Vagina (tissue), 2 donors: ENCODE data around the gene FRMD4A.

Experiments used
- POLR2A ChIP-seq, 2 donors: fragments of 450-650 bp; IDR thresholded peaks; one replicate each; pipeline ENCODE4 v1.6.1; 2017; ENCODE audit warnings: antibody characterized with exemption in 2 of 2, mild to moderate bottlenecking in 2 of 2, moderate library complexity in 2 of 2
- TF ChIP-seq, protein P1 (sequence below), 3 experiments: fragments of 450-650 bp in 2 of 3; fragments of 200-600 bp in 1 of 3; sonication (generic) in 1 of 3; IDR thresholded peaks; one replicate each; pipeline ENCODE4 v1.5.1; 2017 to 2019; ENCODE audit warnings: antibody characterized with exemption in 3 of 3, mild to moderate bottlenecking in 2 of 3, moderate library complexity in 2 of 3

DNA sequence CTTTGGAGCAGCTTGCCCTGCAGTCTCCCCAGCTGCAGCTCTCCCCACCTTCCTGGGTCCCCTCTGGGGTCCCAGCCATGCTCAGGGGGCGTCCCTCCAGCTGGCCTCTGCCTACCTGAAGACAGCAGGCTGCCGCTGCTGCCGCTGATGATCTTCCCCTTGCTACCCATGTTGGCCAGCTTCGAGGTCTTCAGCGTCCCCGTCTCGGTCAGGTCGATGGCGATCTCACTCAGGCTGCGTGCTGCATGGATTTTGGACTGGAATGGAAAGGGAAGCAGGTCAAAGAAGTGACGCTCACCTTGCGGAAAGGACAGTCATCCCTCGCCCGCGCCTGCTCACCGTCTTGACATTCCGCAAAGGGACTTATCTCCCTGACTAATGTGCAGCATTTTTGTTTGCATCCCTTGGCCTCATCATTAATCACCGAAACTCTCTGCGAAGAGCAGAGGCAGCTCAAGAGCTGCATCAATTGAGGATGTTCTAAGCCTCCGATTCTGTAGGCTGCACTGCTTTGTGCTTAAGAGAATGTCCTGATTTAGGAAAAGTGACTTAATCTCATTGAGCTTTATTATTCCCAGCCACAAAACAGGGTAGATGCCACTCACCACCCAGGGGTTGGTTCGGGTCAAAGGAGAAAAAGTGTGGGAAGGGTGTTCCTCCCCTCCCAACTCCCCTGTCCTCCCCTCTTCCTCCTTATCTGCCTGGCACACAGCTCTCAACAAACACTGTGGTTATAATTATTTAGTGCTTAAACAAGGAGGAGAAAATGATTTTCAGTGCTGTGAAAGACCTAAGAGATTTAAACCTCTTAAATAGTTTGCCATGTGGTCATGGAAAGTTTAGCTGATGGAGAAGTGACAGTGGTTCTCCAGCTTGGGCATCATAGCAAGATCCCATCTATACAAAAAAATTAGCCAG lies 636.7 kb downstream of the FRMD4A start:
- TF ChIP-seq, protein P1, sequence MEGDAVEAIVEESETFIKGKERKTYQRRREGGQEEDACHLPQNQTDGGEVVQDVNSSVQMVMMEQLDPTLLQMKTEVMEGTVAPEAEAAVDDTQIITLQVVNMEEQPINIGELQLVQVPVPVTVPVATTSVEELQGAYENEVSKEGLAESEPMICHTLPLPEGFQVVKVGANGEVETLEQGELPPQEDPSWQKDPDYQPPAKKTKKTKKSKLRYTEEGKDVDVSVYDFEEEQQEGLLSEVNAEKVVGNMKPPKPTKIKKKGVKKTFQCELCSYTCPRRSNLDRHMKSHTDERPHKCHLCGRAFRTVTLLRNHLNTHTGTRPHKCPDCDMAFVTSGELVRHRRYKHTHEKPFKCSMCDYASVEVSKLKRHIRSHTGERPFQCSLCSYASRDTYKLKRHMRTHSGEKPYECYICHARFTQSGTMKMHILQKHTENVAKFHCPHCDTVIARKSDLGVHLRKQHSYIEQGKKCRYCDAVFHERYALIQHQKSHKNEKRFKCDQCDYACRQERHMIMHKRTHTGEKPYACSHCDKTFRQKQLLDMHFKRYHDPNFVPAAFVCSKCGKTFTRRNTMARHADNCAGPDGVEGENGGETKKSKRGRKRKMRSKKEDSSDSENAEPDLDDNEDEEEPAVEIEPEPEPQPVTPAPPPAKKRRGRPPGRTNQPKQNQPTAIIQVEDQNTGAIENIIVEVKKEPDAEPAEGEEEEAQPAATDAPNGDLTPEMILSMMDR (IDR thresholded peaks at IDR 0.05): no peak
- no peak for TF ChIP-seq POLR2A (IDR thresholded peaks at IDR 0.05)
